ENCODE measurements around the gene NCCRP1. TPM values are rescaled to one million over a fixed set of nuclear protein-coding genes. Genes with fewer than 3 reads are reported as not detected.
"Not testable (repeated sequence)": the region's sequence is repeated elsewhere in the genome, so short reads cannot be mapped to it uniquely, and the experiment has no call there.

NCCRP1 gene
- total RNA-seq, 4 donors from 2014 or later: 367 to 798 (median 407) TPM

- TF ChIP-seq CTCF (IDR thresholded peaks at IDR 0.05): no peak
- no peak for TF ChIP-seq POLR2A (IDR thresholded peaks at IDR 0.05)
- no peak overlapping the region for H3K4me3 ChIP-seq (ENCODE audit: low read depth, poor library complexity, severe bottlenecking)
- DNase-seq (ENCODE audit: low spot score in 2 of 2): no peak
- 28 to 33% methylated on average over 8 of the region's 8 CpGs for WGBS, 2 donors
- intact Hi-C loops (cut with DNase I; ENCODE audit: low total_unique reads): no loop called here
Observed at GRCh38 chr19:39212375-39212742, 15.6 kb downstream of the NCCRP1 start.

GRCh38 chr19:39215323-39215722 is 18.6 kb downstream of the NCCRP1 start:
- DNase-seq (ENCODE audit: low spot score in 2 of 2); H3K4me3 ChIP-seq (ENCODE audit: low read depth, poor library complexity, severe bottlenecking); intact Hi-C loops (cut with DNase I; ENCODE audit: low total_unique reads): not testable (repeated sequence)
- 90 to 91% methylated on average over 3 of the region's 3 CpGs for WGBS, 2 donors

DNA sequence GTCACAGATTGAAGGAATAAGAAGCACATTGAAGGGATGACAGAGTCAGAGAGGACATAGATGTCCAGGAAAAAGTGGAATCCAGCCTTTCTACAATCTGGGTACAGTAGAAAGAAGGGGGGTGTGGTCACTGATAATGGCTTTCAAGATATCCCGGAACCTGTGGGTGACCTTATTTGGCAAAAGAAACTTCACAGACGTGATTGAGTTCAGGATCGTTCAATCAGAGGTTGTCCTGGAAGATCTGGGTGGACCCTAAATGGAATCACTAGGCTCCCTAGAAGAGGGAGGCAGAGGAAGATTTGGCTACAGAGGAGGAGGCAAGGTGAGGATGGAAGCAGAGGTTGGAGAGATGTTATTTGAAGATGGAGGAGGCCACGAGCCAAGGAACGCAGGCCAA is 20.3 kb downstream of the NCCRP1 start:
- intact Hi-C loops (cut with DNase I; ENCODE audit: low total_unique reads): no loop called here
- H3K4me3 ChIP-seq (ENCODE audit: low read depth, poor library complexity, severe bottlenecking): no peak overlapping the region
- no peak for DNase-seq (ENCODE audit: low spot score in 2 of 2)
- TF ChIP-seq POLR2A (IDR thresholded peaks at IDR 0.05): no peak
- TF ChIP-seq CTCF (IDR thresholded peaks at IDR 0.05): no peak
- WGBS, 2 donors: 86 to 89% methylated on average over 5 of the region's 5 CpGs

GRCh38 chr19:39218230-39219007 is 21.7 kb downstream of the NCCRP1 start:
- no peak for TF ChIP-seq POLR2A (IDR thresholded peaks at IDR 0.05)
- TF ChIP-seq CTCF (IDR thresholded peaks at IDR 0.05): no peak
- DNase-seq (ENCODE audit: low spot score in 2 of 2): no peak
- WGBS, 2 donors: 88 to 91% methylated on average over 15 of the region's 15 CpGs
- intact Hi-C loops (cut with DNase I; ENCODE audit: low total_unique reads): no loop called here
- H3K4me3 ChIP-seq (ENCODE audit: low read depth, poor library complexity, severe bottlenecking): no peak overlapping the region

GRCh38 chr19:39219108-39219507 is 22.3 kb downstream of the NCCRP1 start:
- 68 to 73% methylated on average over 10 of the region's 10 CpGs for WGBS, 2 donors

GRCh38 chr19:39223703-39224279 is 27.0 kb downstream of the NCCRP1 start:
- H3K4me3 ChIP-seq (ENCODE audit: low read depth, poor library complexity, severe bottlenecking): no peak overlapping the region
- TF ChIP-seq CTCF (IDR thresholded peaks at IDR 0.05) (no peak), POLR2A (IDR thresholded peaks at IDR 0.05) (no peak)
- no peak for DNase-seq (ENCODE audit: low spot score in 2 of 2)
- intact Hi-C loops (cut with DNase I; ENCODE audit: low total_unique reads): no loop called here
- 20 to 24% methylated on average over 4 of the region's 4 CpGs for WGBS, 2 donors

More at GRCh38 chr19:39219108-39219507, 22.3 kb downstream of the NCCRP1 start:
- DNase-seq (ENCODE audit: low spot score in 2 of 2); intact Hi-C loops (cut with DNase I; ENCODE audit: low total_unique reads); H3K4me3 ChIP-seq (ENCODE audit: low read depth, poor library complexity, severe bottlenecking): not testable (repeated sequence)

DNA sequence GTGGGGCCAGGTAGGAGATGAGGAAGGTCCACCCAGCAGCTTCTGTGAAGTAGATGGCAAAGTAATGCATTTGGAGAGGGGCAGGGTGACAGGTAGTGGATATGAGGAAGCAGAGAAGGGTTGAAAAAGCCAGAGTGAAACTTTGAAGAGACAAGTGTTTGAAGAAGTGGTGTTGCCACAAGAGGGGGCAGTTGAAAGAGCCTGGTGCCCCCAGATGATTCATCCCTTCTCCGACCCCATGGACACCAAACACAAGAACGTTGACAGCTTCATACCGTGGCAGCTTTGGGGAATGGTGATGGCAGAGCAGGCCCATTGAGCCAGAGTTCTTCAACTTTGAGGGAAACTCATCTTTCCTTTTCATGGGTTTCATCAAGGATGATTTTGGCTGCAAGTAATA is 28.1 kb downstream of the NCCRP1 start:
- no peak for DNase-seq (ENCODE audit: low spot score in 2 of 2)
- TF ChIP-seq POLR2A (IDR thresholded peaks at IDR 0.05) (no peak), CTCF (IDR thresholded peaks at IDR 0.05) (no peak)
- WGBS, 2 donors: 20 to 39% methylated on average over 3 of the region's 3 CpGs
- intact Hi-C loops (cut with DNase I; ENCODE audit: low total_unique reads): no loop called here
- no peak overlapping the region for H3K4me3 ChIP-seq (ENCODE audit: low read depth, poor library complexity, severe bottlenecking)
